HCT116 (cell line): Measurements from ENCODE around the gene ATP10B. TPM values are rescaled to one million over a fixed set of nuclear protein-coding genes. Genes with fewer than 3 reads are reported as not detected.

Source experiments
- ATAC-seq: fragments of 200-7000 bp; cut with Tn5 transposase; 2 replicates; pipeline ENCODE4 v1.9.1; 2020; ENCODE audit warnings: mild to moderate bottlenecking, moderate library complexity
- BruUV-seq: library from RNA; stranded (reverse); fragments of 400-500 nt; replicated peaks from 2 replicates; lab custom pipeline; 2021; lab: Mats Ljungman, UMichigan
- CTCF ChIA-PET: fragments of 300-600 bp; sonication (Branson Sonifier 250); formaldehyde crosslinking; loops from one replicate; lab custom pipeline; 2021; ENCODE audit warnings: antibody characterized with exemption; lab: Charles Lee
- POLR2A ChIA-PET: fragments of 300-600, 350-600 bp; sonication (Branson Sonifier 250); formaldehyde crosslinking; loops from one replicate; lab custom pipeline; 2021; ENCODE audit warnings: antibody characterized with exemption; lab: Charles Lee
- RAD21 ChIA-PET, 2 experiments: fragments of 300-600 bp; sonication (Branson Sonifier 250); formaldehyde crosslinking; loops; one replicate each; lab custom pipeline; 2023; ENCODE audit warnings: low total read pairs in 2 of 2; ENCODE audit not compliant: uncharacterized antibody in 2 of 2, unreplicated experiment in 2 of 2, low non-redundant PET in 1 of 2; lab: Charles Lee
- DNase-seq: peaks from one replicate; pipeline ENCODE4 v3.0.0-alpha.2; 2010; ENCODE audit warnings: low read depth, low spot score
- H2AFZ ChIP-seq: fragments of 200-600 bp; shearing (Covaris generic), sonication (generic); 2 replicates; pipeline ENCODE4 v1.6.1; 2017; ENCODE audit warnings: low read depth, mixed run types, mixed read lengths, antibody characterized with exemption, low read length; ENCODE audit not compliant: poor library complexity, severe bottlenecking
- H3K27ac ChIP-seq: 2 replicates; pipeline ENCODE4 v1.5.1; 2012; ENCODE audit warnings: low read depth, low read length
- H3K27me3 ChIP-seq: fragments of 200-600 bp; sonication (generic); 2 replicates; pipeline ENCODE4 v1.6.1; 2016; ENCODE audit warnings: mixed run types, low read length, mixed read lengths; ENCODE audit not compliant: insufficient read depth
- H3K36me3 ChIP-seq, 2 experiments: fragments of 200-500 bp in 1 of 2; fragments of 200-600 bp in 1 of 2; sonication (Bioruptor generic) in 1 of 2; sonication (generic) in 1 of 2; 2 replicates each; pipeline versions ENCODE4 v1.5.1 to v1.6.1; 2014 to 2016; ENCODE audit warnings: low read length in 2 of 2, inconsistent platforms in 1 of 2, mixed read lengths in 1 of 2, mixed run types in 1 of 2; ENCODE audit not compliant: insufficient read depth in 2 of 2, control insufficient read depth in 1 of 2
- H3K4me1 ChIP-seq, 2 experiments: fragments of 200-600 bp in 1 of 2; sonication (generic) in 1 of 2; 2 replicates each; pipeline versions ENCODE4 v1.5.1 to v1.6.1; 2012 to 2017; ENCODE audit warnings: low read length in 2 of 2, inconsistent platforms in 1 of 2, mild to moderate bottlenecking in 1 of 2, mixed read lengths in 1 of 2, mixed run types in 1 of 2, moderate library complexity in 1 of 2; ENCODE audit not compliant: insufficient read depth in 2 of 2, control insufficient read depth in 1 of 2
- H3K4me2 ChIP-seq: fragments of 200-600 bp; sonication (generic); 2 replicates; pipeline ENCODE4 v1.6.1; 2017; ENCODE audit warnings: mixed run types, low read length, mixed read lengths
- H3K4me3 ChIP-seq, 2 experiments: fragments of 200-600 bp in 1 of 2; sonication (generic) in 1 of 2; replicated peaks in 1 of 2; 2 replicates each; pipeline ENCODE4 v1.5.1; 2011 to 2016; ENCODE audit warnings: low read length in 2 of 2, control low read depth in 1 of 2, low read depth in 1 of 2, mild to moderate bottlenecking in 1 of 2, mixed read lengths in 1 of 2, mixed run types in 1 of 2
- H3K79me2 ChIP-seq: fragments of 200-600 bp; sonication (generic); 2 replicates; pipeline ENCODE4 v1.6.1; 2017; ENCODE audit warnings: mild to moderate bottlenecking, mixed run types, low read length, moderate library complexity, mixed read lengths; ENCODE audit not compliant: insufficient read depth
- H3K9ac ChIP-seq: fragments of 200-600 bp; sonication (generic); 2 replicates; pipeline ENCODE4 v1.6.1; 2016; ENCODE audit warnings: low read length, mixed read lengths
- H3K9me2 ChIP-seq: fragments of 200-600 bp; sonication (generic), shearing (Covaris generic); 2 replicates; pipeline ENCODE4 v1.6.1; 2017; ENCODE audit warnings: mixed run types, mild to moderate bottlenecking, moderate library complexity; ENCODE audit not compliant: insufficient read depth
- H3K9me3 ChIP-seq, 2 experiments: fragments of 200-500 bp in 1 of 2; fragments of 200-600 bp in 1 of 2; sonication (Bioruptor generic) in 1 of 2; sonication (generic) in 1 of 2; 2 replicates each; pipeline ENCODE4 v1.6.1; 2014 to 2017; ENCODE audit warnings: low read length in 2 of 2, mixed read lengths in 2 of 2, inconsistent platforms in 1 of 2, low read depth in 1 of 2, mild to moderate bottlenecking in 1 of 2, mixed run types in 1 of 2, moderate library complexity in 1 of 2; ENCODE audit not compliant: control insufficient read depth in 1 of 2, insufficient read depth in 1 of 2
- H4K20me1 ChIP-seq: fragments of 200-600 bp; sonication (generic), shearing (Covaris generic); 2 replicates; pipeline ENCODE4 v1.6.1; 2017; ENCODE audit warnings: mixed run types, mild to moderate bottlenecking, moderate library complexity; ENCODE audit not compliant: insufficient read depth
- CBX3 ChIP-seq: IDR thresholded peaks from 2 replicates; pipeline ENCODE4 v1.6.1; 2012; ENCODE audit warnings: low read depth
- EGR1 ChIP-seq: IDR thresholded peaks from 2 replicates; pipeline ENCODE4 v1.6.1; 2012; ENCODE audit warnings: low read depth
- ELF1 ChIP-seq: IDR thresholded peaks from 2 replicates; pipeline ENCODE4 v1.6.1; 2012; ENCODE audit warnings: low read depth, borderline replicate concordance
- EZH2phosphoT487 ChIP-seq: fragments of 200-600 bp; IDR thresholded peaks from 2 replicates; pipeline ENCODE4 v1.6.1; 2018; ENCODE audit warnings: antibody characterized with exemption, borderline replicate concordance
- FOSL1 ChIP-seq: IDR thresholded peaks from 2 replicates; pipeline ENCODE4 v1.6.1; 2012; ENCODE audit warnings: low read depth
- JUND ChIP-seq: IDR thresholded peaks from 2 replicates; pipeline ENCODE4 v1.6.1; 2012
- POLR2A ChIP-seq: IDR thresholded peaks from 2 replicates; pipeline ENCODE4 v1.7.0; 2011; ENCODE audit warnings: borderline replicate concordance; ENCODE audit not compliant: insufficient read depth, insufficient read length; ENCODE audit errors: extremely low read depth
- POLR2AphosphoS5 ChIP-seq: IDR thresholded peaks from 2 replicates; pipeline ENCODE4 v1.6.1; 2011; ENCODE audit warnings: mild to moderate bottlenecking, low read depth, low read length, moderate library complexity
- SIN3A ChIP-seq: IDR thresholded peaks from 2 replicates; pipeline ENCODE4 v1.6.1; 2012; ENCODE audit warnings: low read depth
- SP1 ChIP-seq: IDR thresholded peaks from 2 replicates; pipeline ENCODE4 v1.6.1; 2012; ENCODE audit warnings: low read depth
- SRF ChIP-seq: IDR thresholded peaks from 2 replicates; pipeline ENCODE4 v1.6.1; 2012; ENCODE audit warnings: low read depth
- YY1 ChIP-seq: IDR thresholded peaks from 2 replicates; pipeline ENCODE4 v1.6.1; 2011; ENCODE audit warnings: low read length, low read depth, moderate library complexity, mild to moderate bottlenecking; ENCODE audit not compliant: insufficient replicate concordance; ENCODE audit errors: extremely low read depth
- ZNF274 ChIP-seq: fragments of 200-500 bp; sonication (Bioruptor generic); IDR thresholded peaks from 2 replicates; pipeline ENCODE4 v1.6.1; 2014; ENCODE audit warnings: mild to moderate bottlenecking, low read depth, low read length, inconsistent platforms
- intact Hi-C: fragments of 100-400 bp; cut with micrococcal nuclease; formaldehyde crosslinking; loops from 2 replicates; pipeline ENCODE4 v1.10.0; 2022
- total RNA-seq: library from RNA; stranded (reverse); gene quantifications from one replicate; pipeline ENCODE4 v1.2.1, GENCODE V29; 2021; ENCODE audit not compliant: unreplicated experiment
- TF ChIP-seq, protein P1 (sequence below): IDR thresholded peaks from 2 replicates; pipeline ENCODE4 v1.6.1; 2012
- TF ChIP-seq, protein P2 (sequence below): IDR thresholded peaks from 2 replicates; pipeline ENCODE4 v1.6.1; 2012; ENCODE audit warnings: low read depth
- TF ChIP-seq, protein P3 (sequence below): IDR thresholded peaks from 2 replicates; pipeline ENCODE4 v1.6.1; 2011; ENCODE audit warnings: mild to moderate bottlenecking, low read length, moderate library complexity; ENCODE audit not compliant: insufficient replicate concordance; ENCODE audit errors: extremely low read depth
- TF ChIP-seq, protein P4 (sequence below), 3 experiments: fragments of 200-600 bp in 1 of 3; sonication (generic) in 1 of 3; IDR thresholded peaks in 2 of 3; conservative IDR thresholded peaks in 1 of 3; 2 replicates each; pipeline ENCODE4 v1.5.1; 2012 to 2017; ENCODE audit warnings: low read depth in 2 of 3, low read length in 2 of 3, antibody characterized with exemption in 1 of 3, borderline replicate concordance in 1 of 3, control low read depth in 1 of 3, mild to moderate bottlenecking in 1 of 3, mixed read lengths in 1 of 3, mixed run types in 1 of 3, moderate library complexity in 1 of 3; ENCODE audit not compliant: insufficient read depth in 1 of 3
- TF ChIP-seq, protein P5 (sequence below): IDR thresholded peaks from 2 replicates; pipeline ENCODE4 v1.6.1; 2012

The ATP10B gene
- total RNA-seq, 1 experiment from 2014 or later, result 0.07 TPM

DNA sequence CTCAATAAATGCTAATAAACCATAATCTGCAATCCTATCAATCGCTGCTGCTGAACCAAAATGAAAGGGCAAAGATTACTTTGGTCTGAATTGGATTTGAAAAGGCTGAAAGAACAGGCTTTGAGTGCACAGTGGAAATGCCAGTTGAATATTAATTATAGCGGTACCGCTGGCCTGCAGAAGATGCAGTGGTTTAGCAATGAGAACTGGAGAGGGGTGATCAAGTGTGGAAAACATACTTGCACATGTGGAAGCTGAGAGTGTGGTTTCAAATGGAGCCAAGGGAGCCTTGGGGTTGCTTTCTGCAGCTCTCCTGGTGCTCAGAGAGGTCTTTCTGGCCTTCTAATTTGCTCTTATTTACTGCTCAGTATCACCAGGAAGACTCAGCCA is 296.4 kb downstream of the ATP10B start:
- no TSS peak for BruUV-seq
- H3K27ac ChIP-seq, result no peak overlapping the region
- peaks cover 8% of the 10 kb centered on the region for H3K27me3 ChIP-seq
- no peak overlapping the region for H2AFZ ChIP-seq
- ChIA-PET RAD21 (no interaction called here), POLR2A (no interaction called here), CTCF (no interaction called here)
- H3K9me2 ChIP-seq, result no peaks in the 10 kb centered on the region
- no peak overlapping the region for H3K9ac ChIP-seq
- no peaks in the 10 kb centered on the region for H3K9me3 ChIP-seq
- intact Hi-C loops, result no loop called here
- no peaks in the 10 kb centered on the region for H3K36me3 ChIP-seq
- H3K4me3 ChIP-seq, result no peak overlapping the region
- ATAC-seq, result no peak
- no peaks in the 10 kb centered on the region for H3K79me2 ChIP-seq
- no peak for DNase-seq
- no peaks in the 10 kb centered on the region for H4K20me1 ChIP-seq
- TF ChIP-seq SIN3A (no peak), ZNF274 (no peak), FOSL1 (no peak), POLR2A (no peak), EZH2phosphoT487 (no peak), ELF1 (no peak), JUND (no peak), EGR1 (no peak), CBX3 (no peak), YY1 (no peak), SP1 (no peak), SRF (no peak), POLR2AphosphoS5 (no peak)
- TF ChIP-seq, protein P1, sequence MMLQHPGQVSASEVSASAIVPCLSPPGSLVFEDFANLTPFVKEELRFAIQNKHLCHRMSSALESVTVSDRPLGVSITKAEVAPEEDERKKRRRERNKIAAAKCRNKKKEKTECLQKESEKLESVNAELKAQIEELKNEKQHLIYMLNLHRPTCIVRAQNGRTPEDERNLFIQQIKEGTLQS, result no peak
- TF ChIP-seq, protein P2, sequence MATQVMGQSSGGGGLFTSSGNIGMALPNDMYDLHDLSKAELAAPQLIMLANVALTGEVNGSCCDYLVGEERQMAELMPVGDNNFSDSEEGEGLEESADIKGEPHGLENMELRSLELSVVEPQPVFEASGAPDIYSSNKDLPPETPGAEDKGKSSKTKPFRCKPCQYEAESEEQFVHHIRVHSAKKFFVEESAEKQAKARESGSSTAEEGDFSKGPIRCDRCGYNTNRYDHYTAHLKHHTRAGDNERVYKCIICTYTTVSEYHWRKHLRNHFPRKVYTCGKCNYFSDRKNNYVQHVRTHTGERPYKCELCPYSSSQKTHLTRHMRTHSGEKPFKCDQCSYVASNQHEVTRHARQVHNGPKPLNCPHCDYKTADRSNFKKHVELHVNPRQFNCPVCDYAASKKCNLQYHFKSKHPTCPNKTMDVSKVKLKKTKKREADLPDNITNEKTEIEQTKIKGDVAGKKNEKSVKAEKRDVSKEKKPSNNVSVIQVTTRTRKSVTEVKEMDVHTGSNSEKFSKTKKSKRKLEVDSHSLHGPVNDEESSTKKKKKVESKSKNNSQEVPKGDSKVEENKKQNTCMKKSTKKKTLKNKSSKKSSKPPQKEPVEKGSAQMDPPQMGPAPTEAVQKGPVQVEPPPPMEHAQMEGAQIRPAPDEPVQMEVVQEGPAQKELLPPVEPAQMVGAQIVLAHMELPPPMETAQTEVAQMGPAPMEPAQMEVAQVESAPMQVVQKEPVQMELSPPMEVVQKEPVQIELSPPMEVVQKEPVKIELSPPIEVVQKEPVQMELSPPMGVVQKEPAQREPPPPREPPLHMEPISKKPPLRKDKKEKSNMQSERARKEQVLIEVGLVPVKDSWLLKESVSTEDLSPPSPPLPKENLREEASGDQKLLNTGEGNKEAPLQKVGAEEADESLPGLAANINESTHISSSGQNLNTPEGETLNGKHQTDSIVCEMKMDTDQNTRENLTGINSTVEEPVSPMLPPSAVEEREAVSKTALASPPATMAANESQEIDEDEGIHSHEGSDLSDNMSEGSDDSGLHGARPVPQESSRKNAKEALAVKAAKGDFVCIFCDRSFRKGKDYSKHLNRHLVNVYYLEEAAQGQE, result no peak
- TF ChIP-seq, protein P3, sequence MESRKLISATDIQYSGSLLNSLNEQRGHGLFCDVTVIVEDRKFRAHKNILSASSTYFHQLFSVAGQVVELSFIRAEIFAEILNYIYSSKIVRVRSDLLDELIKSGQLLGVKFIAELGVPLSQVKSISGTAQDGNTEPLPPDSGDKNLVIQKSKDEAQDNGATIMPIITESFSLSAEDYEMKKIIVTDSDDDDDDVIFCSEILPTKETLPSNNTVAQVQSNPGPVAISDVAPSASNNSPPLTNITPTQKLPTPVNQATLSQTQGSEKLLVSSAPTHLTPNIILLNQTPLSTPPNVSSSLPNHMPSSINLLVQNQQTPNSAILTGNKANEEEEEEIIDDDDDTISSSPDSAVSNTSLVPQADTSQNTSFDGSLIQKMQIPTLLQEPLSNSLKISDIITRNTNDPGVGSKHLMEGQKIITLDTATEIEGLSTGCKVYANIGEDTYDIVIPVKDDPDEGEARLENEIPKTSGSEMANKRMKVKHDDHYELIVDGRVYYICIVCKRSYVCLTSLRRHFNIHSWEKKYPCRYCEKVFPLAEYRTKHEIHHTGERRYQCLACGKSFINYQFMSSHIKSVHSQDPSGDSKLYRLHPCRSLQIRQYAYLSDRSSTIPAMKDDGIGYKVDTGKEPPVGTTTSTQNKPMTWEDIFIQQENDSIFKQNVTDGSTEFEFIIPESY, result no peak
- TF ChIP-seq, protein P4, sequence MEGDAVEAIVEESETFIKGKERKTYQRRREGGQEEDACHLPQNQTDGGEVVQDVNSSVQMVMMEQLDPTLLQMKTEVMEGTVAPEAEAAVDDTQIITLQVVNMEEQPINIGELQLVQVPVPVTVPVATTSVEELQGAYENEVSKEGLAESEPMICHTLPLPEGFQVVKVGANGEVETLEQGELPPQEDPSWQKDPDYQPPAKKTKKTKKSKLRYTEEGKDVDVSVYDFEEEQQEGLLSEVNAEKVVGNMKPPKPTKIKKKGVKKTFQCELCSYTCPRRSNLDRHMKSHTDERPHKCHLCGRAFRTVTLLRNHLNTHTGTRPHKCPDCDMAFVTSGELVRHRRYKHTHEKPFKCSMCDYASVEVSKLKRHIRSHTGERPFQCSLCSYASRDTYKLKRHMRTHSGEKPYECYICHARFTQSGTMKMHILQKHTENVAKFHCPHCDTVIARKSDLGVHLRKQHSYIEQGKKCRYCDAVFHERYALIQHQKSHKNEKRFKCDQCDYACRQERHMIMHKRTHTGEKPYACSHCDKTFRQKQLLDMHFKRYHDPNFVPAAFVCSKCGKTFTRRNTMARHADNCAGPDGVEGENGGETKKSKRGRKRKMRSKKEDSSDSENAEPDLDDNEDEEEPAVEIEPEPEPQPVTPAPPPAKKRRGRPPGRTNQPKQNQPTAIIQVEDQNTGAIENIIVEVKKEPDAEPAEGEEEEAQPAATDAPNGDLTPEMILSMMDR (IDR thresholded peaks at IDR 0.05 in 2 of 3, conservative IDR thresholded peaks at IDR 0.05 in 1 of 3; ENCODE audit: borderline replicate concordance in 1 of 3, insufficient read depth in 1 of 3, low read depth in 2 of 3, low read length in 2 of 3), result no peak
- TF ChIP-seq, protein P5, sequence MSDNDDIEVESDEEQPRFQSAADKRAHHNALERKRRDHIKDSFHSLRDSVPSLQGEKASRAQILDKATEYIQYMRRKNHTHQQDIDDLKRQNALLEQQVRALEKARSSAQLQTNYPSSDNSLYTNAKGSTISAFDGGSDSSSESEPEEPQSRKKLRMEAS, result no peak
- no peak overlapping the region for H3K4me2 ChIP-seq
- H3K4me1 ChIP-seq, result no peaks in the 10 kb centered on the region
